Upper lobe of left lung (tissue), 4 donors: ENCODE data around the gene DISC1.

Experiments
- CTCF ChIP-seq, 6 experiments: fragments of 450-650 bp in 4 of 6; fragments of 200-600 bp in 2 of 6; sonication (generic) in 2 of 6; IDR thresholded peaks; one replicate each; pipeline ENCODE4 v1.5.1; 2016 to 2019; ENCODE audit warnings: antibody characterized with exemption in 6 of 6
- EP300 ChIP-seq, 4 donors: sonication (generic); formaldehyde crosslinking; IDR thresholded peaks; one replicate each; pipeline ENCODE4 v1.5.1; 2017; ENCODE audit warnings: antibody characterized with exemption in 4 of 4, control low read depth in 2 of 4
- POLR2A ChIP-seq, 4 donors: fragments of 450-650 bp; IDR thresholded peaks; one replicate each; pipeline ENCODE4 v1.5.1; 2016 to 2017; ENCODE audit warnings: antibody characterized with exemption in 4 of 4, mild to moderate bottlenecking in 2 of 4

- no peak for TF ChIP-seq CTCF (IDR thresholded peaks at IDR 0.05)
- TF ChIP-seq POLR2A (IDR thresholded peaks at IDR 0.05): no peak
- no peak for TF ChIP-seq EP300 (IDR thresholded peaks at IDR 0.05)
Measured at GRCh38 chr1:231871878-231872277, 245.3 kb downstream of the DISC1 start.
